ENCODE data around the gene HOXC12.

- TF ChIP-seq CTCF (IDR thresholded peaks at IDR 0.05) (no peak), POLR2A (IDR thresholded peaks at IDR 0.05) (no peak)
Observed at GRCh38 chr12:53956251-53956887, 1.7 kb downstream of the HOXC12 start.

Data from esophagus squamous epithelium (tissue), 4 donors.